Measurements from ENCODE around the gene ELK3.

Gene ELK3

GRCh38 chr12:96189781-96190180, 4.4 kb upstream of the ELK3 start:
- DNase-seq (ENCODE audit: low spot score): no peak

DNA sequence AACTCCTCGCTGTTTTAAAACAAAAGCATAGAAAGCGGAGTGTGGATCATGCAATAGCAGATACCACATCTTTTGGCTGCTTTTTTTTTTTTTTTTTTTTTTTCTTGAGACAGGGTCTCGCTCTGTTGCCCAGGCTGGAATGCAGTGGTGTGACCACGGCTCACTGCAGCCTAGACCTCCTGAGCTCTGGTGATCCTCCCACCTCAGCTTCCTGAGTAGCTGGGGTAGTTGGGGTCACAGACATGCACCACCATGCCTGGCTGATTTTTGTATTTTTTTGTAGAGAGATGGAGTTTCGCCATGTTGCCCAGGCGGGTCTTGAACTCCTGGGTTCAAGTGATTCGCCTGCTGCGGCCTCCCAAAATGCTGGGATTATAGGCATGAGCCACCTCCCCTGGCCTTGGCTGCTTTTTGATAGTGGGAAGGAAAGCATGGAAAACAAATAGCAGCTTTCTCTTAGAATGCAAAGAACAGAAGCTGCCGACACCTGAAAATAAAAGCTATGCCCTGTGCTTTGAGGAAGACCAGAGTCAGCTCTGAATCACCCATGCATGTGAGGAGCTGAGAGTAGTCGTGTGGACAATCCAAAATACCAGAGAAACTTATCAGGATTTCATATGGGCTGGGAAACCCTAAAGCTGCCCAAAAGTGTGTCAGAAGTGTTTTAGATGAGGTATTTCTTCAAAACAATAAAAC, 3.6 kb upstream of the ELK3 start:
- DNase-seq (ENCODE audit: low spot score): no peak

DNA sequence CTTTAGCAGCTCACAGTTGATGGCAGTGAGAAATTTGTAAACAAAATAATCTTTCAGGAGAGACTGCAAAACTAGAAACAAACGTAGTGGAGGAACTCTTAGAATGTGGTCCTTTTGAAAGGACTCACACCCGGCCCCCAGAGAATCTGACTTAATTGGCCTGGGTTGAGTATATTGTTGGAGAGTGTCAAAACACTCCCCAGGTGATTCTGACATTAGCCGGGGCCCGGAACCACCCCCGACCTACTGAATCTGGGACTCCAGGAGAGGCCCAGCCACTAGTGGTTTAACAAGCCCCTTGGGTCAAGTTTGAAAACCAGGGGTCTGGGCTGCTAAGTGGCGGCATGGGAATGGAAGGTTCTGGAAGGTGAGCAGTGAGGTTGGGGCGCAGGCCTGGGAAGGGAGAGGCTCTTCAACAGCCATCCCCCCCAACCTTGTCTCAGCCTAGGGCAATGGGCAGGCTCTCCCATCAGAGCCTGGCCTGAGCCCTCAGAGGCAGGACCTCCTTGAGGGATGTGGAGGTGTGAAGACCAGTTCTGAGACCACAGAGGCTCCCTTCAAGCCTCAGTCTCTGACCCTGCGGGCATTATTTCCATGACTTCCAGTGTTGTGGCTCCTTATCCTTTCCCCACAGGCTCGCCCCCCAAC, 1.1 kb upstream of the ELK3 start:
- DNase-seq (ENCODE audit: low spot score): peak; percentile 34

GRCh38 chr12:96194576-96194889, 358 bp downstream of the ELK3 start:
- DNase-seq (ENCODE audit: low spot score): no peak

DNA sequence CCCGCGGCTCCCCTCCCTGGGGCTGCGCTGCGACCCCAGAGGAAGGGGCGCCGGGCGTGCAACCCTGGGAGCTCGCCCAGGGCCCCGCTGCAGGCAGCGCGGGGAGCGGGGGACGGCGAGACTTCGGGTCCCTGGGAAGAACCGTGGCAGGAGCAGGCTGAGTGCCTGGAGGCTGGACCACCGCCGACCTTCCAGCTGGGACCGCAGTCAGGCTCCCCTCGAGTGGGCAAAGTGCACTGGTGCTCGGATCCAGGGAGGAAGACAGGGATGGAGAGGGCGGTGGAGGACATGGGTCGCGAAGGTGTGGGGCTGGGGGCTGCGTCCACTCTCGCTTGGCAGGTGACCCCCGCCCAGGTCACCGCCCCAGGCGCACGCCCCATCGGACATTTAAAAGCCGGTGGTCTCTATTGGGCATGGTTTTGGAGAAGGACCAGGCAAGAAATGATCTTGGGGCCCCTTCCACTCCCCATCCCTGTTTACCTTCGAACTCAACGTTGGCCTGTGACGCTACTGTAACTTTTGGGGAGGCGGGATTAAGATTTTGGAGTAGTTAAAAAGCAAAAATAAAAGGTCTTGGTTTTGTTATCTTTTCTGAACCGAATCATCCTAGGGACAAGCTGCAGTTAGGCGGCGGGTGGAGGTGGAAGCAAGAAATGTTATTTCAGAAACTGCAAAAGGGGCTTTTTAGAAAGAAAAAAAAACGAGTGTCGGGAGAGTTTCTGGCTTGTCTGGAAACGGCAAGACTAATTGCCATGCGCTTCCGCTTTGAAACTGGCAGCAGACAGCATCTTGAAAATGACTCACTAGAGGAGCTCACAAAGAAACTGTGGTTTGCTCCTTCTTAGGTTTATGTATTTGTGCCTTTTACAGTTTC, 1.0 kb downstream of the ELK3 start:
- DNase-seq (ENCODE audit: low spot score): peak; percentile 65

GRCh38 chr12:96195845-96196451, 1.8 kb downstream of the ELK3 start:
- DNase-seq (ENCODE audit: low spot score): peak; percentile 53

DNA sequence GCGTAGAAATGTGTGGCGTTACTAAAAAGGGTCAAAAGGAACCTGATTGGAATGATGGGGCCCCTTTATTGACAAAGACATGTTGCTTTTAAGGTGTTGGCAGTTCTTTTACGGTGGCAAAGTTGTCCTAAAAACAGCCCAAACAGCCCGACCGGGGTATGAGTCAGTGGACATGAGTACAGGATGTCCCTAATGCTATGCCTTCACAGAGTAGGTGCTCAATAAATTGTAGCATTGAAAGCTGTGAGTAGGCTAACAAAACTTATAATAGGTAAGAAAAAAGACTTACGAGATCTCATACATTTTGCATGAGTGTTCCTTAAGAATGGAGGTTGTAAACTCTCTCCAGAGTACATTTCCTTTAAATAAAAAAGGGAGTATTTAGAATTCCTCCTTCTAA, 2.6 kb downstream of the ELK3 start:
- DNase-seq (ENCODE audit: low spot score): no peak

DNA sequence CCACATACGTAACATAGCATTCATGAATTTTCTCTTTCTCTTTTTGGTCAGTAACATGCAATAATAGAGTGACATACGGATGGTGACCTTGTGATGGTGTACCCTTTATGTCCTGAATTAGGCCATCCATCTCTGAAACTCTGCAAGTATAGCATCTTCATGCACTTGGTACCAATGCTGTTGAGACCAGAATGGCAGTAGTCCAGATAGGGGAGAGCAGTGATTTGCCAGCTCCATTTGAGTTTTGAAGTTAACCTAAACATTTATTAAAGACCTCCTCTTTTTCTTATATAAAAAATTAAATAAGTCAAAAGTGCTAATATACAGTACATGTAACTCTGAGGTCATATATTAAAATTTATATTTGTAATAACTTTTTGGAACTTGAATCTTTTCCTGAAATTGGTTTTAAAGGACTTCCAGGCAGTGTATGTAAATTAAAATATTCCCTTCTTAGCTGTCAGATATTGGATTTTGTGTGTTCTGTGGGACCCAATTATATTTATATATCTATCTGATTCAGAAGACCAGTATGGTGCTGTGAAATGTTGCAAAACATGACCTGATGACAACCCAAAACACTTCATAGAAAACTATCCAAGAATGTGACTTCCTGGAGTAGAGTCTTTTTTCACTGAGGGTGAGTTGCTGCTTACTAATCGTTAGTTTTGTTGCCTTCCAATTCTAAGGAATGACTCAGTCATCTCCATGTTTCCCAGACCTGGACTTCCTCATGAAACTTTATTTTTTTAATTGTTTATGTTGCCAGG, 3.5 kb downstream of the ELK3 start:
- DNase-seq (ENCODE audit: low spot score): no peak

DNA sequence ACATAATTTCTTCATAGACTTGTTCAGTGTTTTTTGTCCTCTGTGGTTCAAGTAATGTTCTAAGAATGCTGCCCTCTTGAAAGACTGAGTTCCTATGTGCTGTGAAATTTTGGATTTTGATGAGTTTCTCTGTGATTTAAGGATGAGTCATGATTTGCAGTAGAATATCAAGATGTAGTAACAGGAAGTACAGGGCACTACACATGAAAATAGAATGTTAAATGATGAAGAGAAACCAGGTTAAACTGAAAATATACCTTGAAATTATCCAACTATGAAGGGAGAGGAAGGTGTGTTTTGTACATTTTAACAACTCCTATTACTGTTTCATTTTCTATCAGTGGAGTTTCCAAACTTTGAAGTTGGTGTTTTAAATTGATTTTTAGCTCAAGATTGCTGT, 4.8 kb downstream of the ELK3 start:
- DNase-seq (ENCODE audit: low spot score): no peak

DNA sequence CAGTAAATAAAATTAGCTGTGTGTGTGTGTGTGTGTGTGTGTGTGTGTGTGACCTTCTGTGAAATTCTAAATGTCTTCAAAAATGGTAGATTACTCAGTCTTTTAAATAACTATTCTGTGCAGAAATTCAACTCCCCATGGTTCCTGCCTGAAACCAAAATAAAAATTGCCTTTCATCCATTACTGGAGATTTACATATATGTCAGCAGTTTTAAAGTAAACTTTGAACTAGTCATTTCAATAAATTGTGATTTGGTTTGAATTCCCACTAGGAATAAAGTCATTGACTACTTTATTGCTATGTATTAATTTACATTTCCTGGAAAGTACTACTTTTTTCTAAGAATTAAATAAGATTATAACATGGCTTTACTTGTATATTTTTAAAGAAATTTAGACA, 5.3 kb downstream of the ELK3 start:
- no peak for DNase-seq (ENCODE audit: low spot score)

DNA sequence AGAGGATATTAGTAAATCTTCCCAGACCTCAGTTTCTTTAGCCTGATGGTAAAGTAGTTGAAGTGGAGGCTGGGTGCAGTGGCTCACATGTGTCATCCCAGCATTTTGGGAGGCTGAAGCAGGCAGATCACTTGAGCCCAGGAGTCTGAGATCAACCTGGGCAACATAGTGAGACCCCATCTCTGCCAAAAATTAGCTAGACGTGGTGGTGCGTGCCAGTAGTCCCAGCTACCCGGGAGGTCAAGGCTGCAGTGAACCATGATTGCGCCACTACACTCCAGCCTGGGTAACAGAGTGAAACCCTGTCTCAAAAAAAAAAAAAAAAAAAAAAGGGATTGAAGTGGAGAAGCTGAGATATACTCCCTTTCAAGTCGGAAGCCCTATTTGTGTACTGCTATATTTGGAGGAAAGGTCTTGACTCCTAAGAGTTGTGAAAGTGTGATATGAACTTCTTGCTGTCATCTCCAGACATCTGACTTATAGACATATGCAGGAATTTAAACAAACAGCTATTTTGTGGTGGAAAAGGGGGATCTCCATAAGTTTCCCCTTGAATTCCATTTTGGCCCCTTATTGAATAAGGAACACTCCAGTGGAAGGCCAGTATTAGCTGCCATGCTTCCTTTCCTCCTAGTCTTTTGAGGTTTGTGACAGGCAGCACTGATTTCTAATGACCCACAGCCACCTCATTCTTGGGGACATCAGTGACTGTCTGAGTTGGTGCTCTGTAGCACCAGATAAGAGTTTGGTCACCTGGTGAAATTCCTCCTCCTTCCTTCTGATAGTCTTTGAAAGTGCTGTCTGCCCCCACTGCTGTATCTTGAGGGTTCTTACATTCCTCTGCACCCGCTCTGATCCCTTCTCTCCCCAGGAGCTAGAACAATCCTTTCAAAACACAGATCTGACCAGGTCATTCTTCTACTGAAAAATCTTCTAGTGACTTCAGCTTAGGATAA, 7.4 kb downstream of the ELK3 start:
- no peak for DNase-seq (ENCODE audit: low spot score)

GRCh38 chr12:96204381-96204780, 10.2 kb downstream of the ELK3 start:
- no peak for DNase-seq (ENCODE audit: low spot score)

GRCh38 chr12:96205908-96206307, 11.7 kb downstream of the ELK3 start:
- DNase-seq (ENCODE audit: low spot score): no peak

- DNase-seq (ENCODE audit: low spot score): no peak
Observed at GRCh38 chr12:96206936-96207662, 12.9 kb downstream of the ELK3 start.

DNA sequence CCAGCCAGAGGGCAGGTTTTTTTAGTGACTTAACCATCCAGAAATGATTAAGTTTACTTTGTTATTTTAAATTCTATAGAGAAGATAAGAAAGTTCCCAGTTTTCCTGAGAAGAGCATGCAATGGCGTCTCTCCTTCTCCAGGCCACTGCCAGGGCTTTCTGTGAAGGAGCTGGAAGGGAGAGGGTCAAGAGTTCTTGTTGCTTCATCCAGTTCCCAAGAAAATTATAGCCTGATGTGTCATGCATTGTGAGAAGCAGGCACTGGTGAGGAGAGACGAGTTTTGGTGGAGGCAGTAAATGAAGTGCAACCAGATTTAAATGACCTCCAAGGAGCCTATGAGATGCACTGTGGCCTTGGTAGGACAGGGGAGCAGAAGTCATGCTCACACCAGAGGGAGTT, 14.2 kb downstream of the ELK3 start:
- DNase-seq (ENCODE audit: low spot score): no peak

GRCh38 chr12:96208801-96209549, 14.8 kb downstream of the ELK3 start:
- DNase-seq (ENCODE audit: low spot score): no peak

DNA sequence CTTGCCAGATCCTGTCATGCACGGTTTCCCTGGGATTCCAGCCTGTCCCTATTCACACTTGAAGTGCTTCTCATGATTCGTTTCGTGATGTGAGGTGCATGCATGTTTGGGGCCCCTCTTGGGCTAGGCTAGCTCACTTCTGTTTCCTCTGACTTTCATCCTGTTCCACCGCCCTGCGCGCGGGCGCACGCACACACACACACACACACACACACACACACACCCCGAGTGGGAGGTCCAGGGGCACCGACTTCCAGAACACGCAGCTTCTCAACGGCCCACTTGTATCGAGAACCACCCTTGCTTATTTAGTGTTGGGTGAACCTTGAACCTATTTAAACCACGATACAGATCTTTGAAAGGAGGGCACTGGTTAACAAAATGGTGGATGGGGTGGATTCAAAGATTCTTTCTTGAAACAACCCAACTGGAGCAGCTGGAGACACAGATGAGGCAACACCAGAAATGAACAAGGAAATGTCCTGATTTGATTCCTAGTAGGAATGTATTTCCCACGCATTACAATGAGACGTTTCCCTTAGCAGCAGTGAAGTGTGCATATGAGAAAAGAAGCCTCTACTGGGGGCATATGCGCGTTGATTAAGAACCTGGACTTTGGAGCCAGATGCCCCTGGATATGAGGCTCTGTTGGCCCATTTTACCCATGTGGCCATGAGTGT, 16.3 kb downstream of the ELK3 start:
- DNase-seq (ENCODE audit: low spot score): no peak

- DNase-seq (ENCODE audit: low spot score): no peak
Observed at GRCh38 chr12:96211988-96212387, 17.8 kb downstream of the ELK3 start.

Measured in D341Med (cell line).